HL-60/S4 treated with phorbol 12-myristate 13-acetate at 8.2 ng/mL for 4 days and 3 days (cell line): Measurements from ENCODE around the gene PDZD2.
"Not testable (repeated sequence)": the region's sequence is repeated elsewhere in the genome, so short reads cannot be mapped to it uniquely, and the experiment has no call there.

ENCODE experiments used
- in situ Hi-C: fragments of 300-500 bp; cut with MboI; formaldehyde crosslinking; loops from 2 replicates; pipeline ENCODE4 v1.15.0; 2022; ENCODE audit warnings: low sequenced_read_pairs

PDZD2 gene

GRCh38 chr5:32110111-32110696 is 471.3 kb downstream of the PDZD2 start:
- in situ Hi-C loops, result no loop called here

DNA sequence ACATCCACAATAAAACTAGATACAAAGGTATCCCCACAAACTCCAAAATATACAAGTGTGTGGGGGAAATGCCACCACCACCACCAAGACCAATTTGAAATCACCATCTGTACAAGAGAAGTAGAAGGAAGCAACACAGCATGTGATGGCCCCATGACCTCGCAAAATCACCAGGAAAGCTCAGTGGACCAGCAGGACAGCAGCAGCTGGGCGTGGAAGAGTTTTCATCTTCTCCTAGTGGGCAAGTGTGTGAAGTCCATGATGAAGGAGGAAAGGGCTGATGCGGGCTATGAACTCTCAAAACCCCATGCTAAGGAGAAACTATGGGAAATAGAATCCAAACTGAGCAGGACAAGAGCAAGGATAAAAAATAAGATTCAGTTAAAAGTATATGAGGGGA is 477.1 kb downstream of the PDZD2 start:
- in situ Hi-C loops, result no loop called here

GRCh38 chr5:32116574-32117313 is 477.8 kb downstream of the PDZD2 start:
- in situ Hi-C loops, result no loop called here

GRCh38 chr5:32118922-32119321 is 480.0 kb downstream of the PDZD2 start:
- in situ Hi-C loops, result not testable (repeated sequence)

GRCh38 chr5:32123058-32123805 is 484.3 kb downstream of the PDZD2 start:
- in situ Hi-C loops, result no loop called here

GRCh38 chr5:32123889-32124676 is 485.2 kb downstream of the PDZD2 start:
- in situ Hi-C loops, result no loop called here

DNA sequence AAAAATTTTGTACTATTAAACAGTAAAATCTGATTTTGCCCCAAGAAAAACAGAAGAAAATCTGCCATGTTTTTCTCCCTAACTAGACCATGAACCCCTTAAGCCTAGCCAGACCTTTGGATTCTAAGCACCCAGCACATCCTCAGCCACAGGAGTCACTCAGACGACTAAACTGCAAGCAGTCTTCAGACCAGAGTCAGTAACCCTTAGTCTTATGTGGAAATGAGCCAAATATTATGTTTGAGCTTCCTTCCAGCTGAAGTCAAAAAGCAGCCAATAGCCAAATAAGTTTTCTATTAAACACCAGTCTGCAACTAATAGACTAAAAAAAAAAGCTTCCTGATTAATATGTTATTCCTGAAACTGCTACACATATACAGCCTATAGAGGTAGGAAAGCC is 487.8 kb downstream of the PDZD2 start:
- in situ Hi-C loops, result no loop called here

DNA sequence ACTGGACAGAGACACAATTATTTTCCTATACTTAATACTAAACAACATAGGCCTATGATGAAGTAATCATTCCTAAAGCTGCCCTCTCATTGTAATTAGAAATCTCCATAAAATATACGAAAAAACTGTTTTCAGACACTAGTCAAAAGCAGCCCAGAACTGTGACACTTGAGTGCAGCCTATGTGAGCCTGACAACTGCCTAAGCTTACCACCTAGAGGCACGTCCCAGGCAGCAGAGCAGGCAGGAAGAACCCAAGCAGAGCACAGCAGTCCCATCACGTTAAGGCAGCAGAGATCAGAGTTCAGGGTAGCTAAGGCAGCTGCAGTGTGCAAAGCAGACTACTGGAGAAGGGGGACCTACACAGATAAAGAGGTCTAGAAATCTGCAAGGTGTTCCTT is 488.8 kb downstream of the PDZD2 start:
- in situ Hi-C loops, result no loop called here

DNA sequence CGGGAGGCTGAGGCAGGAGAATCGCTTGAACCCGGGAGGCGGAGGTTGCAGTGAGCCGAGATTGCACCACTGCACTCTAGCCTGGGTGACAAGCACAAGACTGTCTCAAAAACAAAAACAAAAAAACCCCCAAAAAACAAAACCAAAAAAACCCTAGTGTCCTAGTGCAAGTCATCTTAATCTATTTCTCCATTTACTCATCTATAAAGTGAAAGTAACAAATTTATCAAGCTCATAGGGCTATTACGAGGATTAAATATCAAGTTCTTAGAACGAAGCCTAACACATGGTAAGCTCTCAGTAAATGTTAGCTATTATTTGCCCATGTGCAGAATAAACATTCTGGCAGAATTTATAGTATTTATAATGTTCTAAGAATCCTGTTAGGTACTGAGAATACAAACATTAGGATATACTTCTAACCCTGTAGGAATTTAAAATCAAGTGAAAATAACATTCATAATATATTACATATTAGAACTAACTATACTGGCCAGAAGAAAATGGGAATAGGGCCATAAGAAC is 490.2 kb downstream of the PDZD2 start:
- in situ Hi-C loops, result no loop called here

DNA sequence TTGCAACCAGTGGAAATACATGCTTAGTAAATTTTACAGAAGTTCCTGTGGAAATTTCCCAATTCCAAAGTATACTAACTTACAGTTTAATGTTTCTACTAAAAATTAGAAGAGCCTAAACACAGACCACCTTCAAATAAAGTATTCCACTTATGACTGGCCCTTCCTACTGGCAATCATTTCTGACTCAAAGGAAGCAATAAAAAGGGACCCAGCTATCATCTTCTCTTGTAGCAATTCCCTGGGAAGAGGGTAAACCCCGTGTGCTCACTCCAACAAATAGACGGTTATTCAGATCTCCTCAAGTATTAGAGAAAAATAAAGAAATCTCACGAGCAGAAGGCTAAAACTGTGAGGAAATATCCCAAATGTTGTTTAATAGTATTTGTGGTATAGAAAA is 491.9 kb downstream of the PDZD2 start:
- in situ Hi-C loops, result no loop called here

GRCh38 chr5:32131604-32132003 is 492.7 kb downstream of the PDZD2 start:
- in situ Hi-C loops, result no loop called here

DNA sequence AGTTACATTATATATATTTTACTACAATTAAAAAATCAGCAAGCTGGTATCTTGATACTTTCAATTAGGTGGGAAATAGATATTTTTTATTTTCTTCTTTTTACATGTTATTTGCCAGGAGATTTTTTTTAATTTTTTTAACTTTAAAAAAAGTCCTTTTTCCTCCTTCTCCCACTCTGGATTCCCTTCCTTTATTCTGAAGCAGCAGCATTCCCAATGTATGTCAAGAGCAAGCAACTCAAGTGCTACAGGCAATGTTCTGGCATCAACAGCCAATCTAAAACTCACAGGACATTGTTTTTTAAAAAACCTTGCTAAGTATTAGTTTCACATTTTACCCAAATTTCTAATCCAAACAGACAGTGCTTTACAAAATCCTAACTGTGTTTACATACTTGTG is 493.8 kb downstream of the PDZD2 start:
- in situ Hi-C loops, result no loop called here

DNA sequence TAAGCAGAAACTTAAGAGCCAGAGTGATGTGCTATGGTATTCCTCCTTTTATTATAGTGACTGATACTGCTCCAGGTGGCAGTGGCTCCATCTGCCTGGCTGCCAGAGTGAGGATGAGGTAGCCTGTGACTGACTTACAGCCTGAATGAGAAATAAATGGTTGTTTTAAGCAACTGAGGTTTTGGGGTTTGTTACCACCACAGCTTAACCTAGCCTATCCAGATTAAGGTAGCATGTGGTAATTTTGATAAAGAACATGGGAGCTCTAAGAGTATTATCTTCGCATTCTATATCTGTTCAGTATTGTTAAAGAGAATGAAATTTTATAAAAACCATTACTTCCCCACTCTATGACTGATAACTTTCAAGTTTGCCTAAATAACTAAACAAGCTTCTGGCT is 496.2 kb downstream of the PDZD2 start:
- in situ Hi-C loops, result no loop called here

- in situ Hi-C loops, result no loop called here
These were observed 497.4 kb downstream of the PDZD2 start for GRCh38 chr5:32136342-32136741.

DNA sequence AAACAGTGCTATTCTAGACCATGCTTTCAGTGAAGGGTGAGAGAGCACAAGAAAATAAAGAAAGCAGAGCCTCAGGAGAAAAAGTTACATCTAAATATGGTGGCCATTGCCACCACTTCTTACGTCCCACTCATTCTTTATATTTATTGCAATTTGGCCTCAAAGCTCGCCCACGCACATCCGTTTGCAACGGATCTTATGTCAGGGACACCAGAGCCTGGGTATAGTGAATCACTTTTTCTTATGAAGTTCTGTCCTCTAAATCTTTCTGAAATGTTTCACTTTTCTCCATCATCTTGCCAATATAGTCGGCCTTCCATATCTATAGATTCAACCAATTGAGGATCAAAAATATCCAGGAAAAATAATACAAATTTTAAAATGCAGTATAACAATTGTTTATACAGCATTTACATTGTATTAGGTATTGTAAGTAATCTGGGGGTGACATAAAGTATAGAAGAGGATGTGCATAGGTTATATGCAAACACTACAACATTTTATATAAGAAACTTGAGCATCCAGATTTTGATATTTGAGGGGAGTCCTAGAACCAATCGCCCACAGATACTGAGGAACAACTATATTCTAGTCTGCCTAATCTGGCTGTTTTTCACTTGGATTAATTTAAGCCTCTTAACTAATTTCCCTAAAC is 500.0 kb downstream of the PDZD2 start:
- in situ Hi-C loops, result no loop called here

GRCh38 chr5:32143617-32144377 is 504.9 kb downstream of the PDZD2 start:
- in situ Hi-C loops, result no loop called here

DNA sequence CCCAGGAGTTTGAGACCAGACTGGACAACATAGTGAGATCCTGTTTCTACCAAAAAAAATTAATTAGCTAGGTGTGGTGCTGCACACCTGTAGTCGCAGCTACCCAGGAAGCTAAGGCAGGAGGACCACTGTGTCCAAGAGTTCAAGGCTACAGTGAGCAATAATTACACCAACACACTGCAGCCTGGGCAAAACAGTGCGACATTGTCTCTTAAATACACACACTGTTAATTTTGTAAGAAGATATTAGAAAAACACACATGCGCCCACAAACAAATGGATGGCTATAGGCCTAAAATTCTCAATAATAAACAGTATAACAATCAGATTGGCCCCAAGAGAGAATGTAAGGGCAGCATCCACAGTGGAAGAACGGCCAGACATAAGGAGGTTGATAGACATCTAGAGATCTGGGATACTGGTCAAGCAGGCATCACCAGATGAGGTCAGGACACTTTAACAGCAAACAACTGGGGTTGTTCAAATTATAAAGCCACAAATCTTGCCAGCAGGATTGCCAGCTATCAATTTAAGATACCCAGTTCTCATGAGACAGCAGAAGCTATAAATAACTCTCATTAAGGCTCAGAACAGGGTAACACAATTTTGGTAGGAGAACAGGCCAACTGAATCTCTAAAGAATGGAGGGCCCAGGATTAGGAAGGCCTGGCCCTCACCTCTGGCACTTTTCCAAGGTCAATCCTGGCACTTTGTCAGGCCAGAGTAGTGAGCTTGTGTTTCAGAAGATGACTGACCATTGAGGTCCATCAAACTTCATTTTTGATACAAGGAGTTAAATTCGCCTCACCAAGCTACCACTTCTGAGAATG is 505.7 kb downstream of the PDZD2 start:
- in situ Hi-C loops, result no loop called here

DNA sequence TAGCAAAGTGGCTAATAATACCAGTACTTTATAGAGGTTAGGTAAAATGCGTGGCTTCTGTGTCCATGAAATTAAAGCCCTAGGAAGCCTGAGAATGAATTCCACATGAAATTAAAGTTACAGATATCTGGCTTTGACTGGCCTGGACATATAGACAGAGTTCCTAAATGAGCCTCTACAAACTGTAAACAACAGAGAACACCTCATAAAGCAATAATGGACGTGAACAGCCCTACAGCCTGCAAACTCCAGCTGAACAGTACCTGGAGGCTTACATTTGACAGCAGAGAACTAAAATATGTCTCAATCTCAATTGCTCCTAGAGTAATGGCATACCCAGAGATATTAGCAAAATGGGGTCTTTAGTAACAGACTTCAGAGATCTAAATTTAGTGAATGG is 506.4 kb downstream of the PDZD2 start:
- in situ Hi-C loops, result no loop called here

DNA sequence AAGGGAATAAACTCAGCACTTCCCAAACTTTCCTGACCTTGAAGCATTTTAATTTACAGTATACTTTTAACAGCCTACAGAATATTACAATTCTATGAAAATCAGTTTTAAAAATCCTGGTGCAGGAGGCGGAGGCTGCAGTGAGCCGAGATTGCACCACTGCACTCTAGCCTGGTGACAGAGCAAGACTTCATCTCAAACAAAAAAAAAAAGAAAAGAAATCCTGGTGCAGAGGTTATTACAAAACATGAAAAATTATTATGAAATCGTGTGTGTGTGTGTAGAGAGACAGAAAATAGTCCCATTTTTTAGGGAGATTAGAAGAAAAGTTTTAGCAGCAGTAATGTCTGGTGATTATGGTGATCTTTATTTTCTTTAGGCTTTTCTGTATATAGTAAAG is 508.3 kb downstream of the PDZD2 start:
- in situ Hi-C loops, result no loop called here
